ENCODE data around the gene BTBD10. TPM values are rescaled to one million over a fixed set of nuclear protein-coding genes. Genes with fewer than 3 reads are reported as not detected.

BTBD10 gene
- total RNA-seq, 1 experiment from 2014 or later, result 45.0 TPM

- CTCF ChIA-PET, result interaction anchor here (1.5 kb wide), 1 partner anchor 27 kb away, joined by 4 read pairs; no protein-coding TSS in a partner anchor
- Histone ChIP-seq H3K4me3 (ENCODE audit: low read depth, low read length) (no peak overlapping the region), H3K36me3 (ENCODE audit: control insufficient read depth, insufficient read depth, low read length) (0 out of 2 replicates have a peak, but pooled peaks cover 1% of the 10 kb centered on the region), H3K4me1 (no peaks in the 10 kb centered on the region), H3K9me3 (no peaks in the 10 kb centered on the region), H3K27me3 (replicated peaks; ENCODE audit: control insufficient read depth, insufficient read depth, low read length) (no peaks in the 10 kb centered on the region)
- intact Hi-C loops (cut with micrococcal nuclease; ENCODE audit: unreplicated experiment), result no loop called here
- POLR2A ChIA-PET, result no interaction called here
- peaks cover 29% of the 10 kb centered on the region for H3K36me3 Mint-ChIP-seq (ENCODE audit: insufficient read depth, unreplicated experiment)
- no peaks in the 10 kb centered on the region for H3K4me1 Mint-ChIP-seq (ENCODE audit: low read depth, unreplicated experiment)
- H3K27me3 Mint-ChIP-seq (ENCODE audit: insufficient read depth, unreplicated experiment), result no peaks in the 10 kb centered on the region
- BruUV-seq (replicated peaks), result no TSS peak
- H3K4me3 Mint-ChIP-seq (ENCODE audit: unreplicated experiment), result no peak overlapping the region
- DNase-seq, result no peak
- no peaks in the 10 kb centered on the region for H3K9me3 Mint-ChIP-seq (ENCODE audit: unreplicated experiment)
- H3K27ac Mint-ChIP-seq (ENCODE audit: unreplicated experiment), result no peak overlapping the region
- no peak for TF ChIP-seq CTCF (IDR thresholded peaks at IDR 0.05; ENCODE audit: insufficient read depth in 1 of 2, low read depth in 1 of 2, low read length in 1 of 2, severe bottlenecking in 1 of 2, unreplicated experiment in 1 of 2)
Measured at GRCh38 chr11:13380731-13381130, 82.3 kb downstream of the BTBD10 start.

- no peak overlapping the region for H3K27ac Mint-ChIP-seq (ENCODE audit: unreplicated experiment)
- Histone ChIP-seq H3K36me3 (ENCODE audit: control insufficient read depth, insufficient read depth, low read length) (0 out of 2 replicates have a peak, but pooled peaks cover 1% of the 10 kb centered on the region), H3K9me3 (no peaks in the 10 kb centered on the region), H3K4me1 (no peaks in the 10 kb centered on the region), H3K27me3 (replicated peaks; ENCODE audit: control insufficient read depth, insufficient read depth, low read length) (no peaks in the 10 kb centered on the region), H3K4me3 (ENCODE audit: low read depth, low read length) (no peak overlapping the region)
- no peak for DNase-seq
- BruUV-seq (replicated peaks), result no TSS peak
- H3K4me3 Mint-ChIP-seq (ENCODE audit: unreplicated experiment), result no peak overlapping the region
- H3K36me3 Mint-ChIP-seq (ENCODE audit: insufficient read depth, unreplicated experiment), result peaks cover 29% of the 10 kb centered on the region
- H3K9me3 Mint-ChIP-seq (ENCODE audit: unreplicated experiment), result no peaks in the 10 kb centered on the region
- POLR2A ChIA-PET, result no interaction called here
- no peaks in the 10 kb centered on the region for H3K4me1 Mint-ChIP-seq (ENCODE audit: low read depth, unreplicated experiment)
- intact Hi-C loops (cut with micrococcal nuclease; ENCODE audit: unreplicated experiment), result no loop called here
- H3K27me3 Mint-ChIP-seq (ENCODE audit: insufficient read depth, unreplicated experiment), result no peaks in the 10 kb centered on the region
- TF ChIP-seq CTCF (IDR thresholded peaks at IDR 0.05; ENCODE audit: insufficient read depth in 1 of 2, low read depth in 1 of 2, low read length in 1 of 2, severe bottlenecking in 1 of 2, unreplicated experiment in 1 of 2), result no peak
- CTCF ChIA-PET, result interaction anchor here (1.2 kb wide), 1 partner anchor 43 kb away, joined by 3 read pairs; no protein-coding TSS in a partner anchor
Measured at GRCh38 chr11:13378316-13378715, 84.7 kb downstream of the BTBD10 start.

GRCh38 chr11:13376838-13377237 is 86.2 kb downstream of the BTBD10 start:
- no peak for DNase-seq
- intact Hi-C loops (cut with micrococcal nuclease; ENCODE audit: unreplicated experiment), result no loop called here
- ChIA-PET POLR2A (no interaction called here), CTCF (no interaction called here)
- Histone ChIP-seq H3K27me3 (replicated peaks; ENCODE audit: control insufficient read depth, insufficient read depth, low read length) (no peaks in the 10 kb centered on the region), H3K4me3 (ENCODE audit: low read depth, low read length) (no peak overlapping the region), H3K4me1 (no peaks in the 10 kb centered on the region), H3K36me3 (ENCODE audit: control insufficient read depth, insufficient read depth, low read length) (0 out of 2 replicates have a peak, but pooled peaks cover 1% of the 10 kb centered on the region), H3K9me3 (no peaks in the 10 kb centered on the region)
- Mint-ChIP-seq H3K27me3 (ENCODE audit: insufficient read depth, unreplicated experiment) (no peaks in the 10 kb centered on the region), H3K9me3 (ENCODE audit: unreplicated experiment) (no peaks in the 10 kb centered on the region), H3K27ac (ENCODE audit: unreplicated experiment) (no peak overlapping the region), H3K4me1 (ENCODE audit: low read depth, unreplicated experiment) (no peaks in the 10 kb centered on the region), H3K36me3 (ENCODE audit: insufficient read depth, unreplicated experiment) (peaks cover 20% of the 10 kb centered on the region), H3K4me3 (ENCODE audit: unreplicated experiment) (no peak overlapping the region)
- no peak for TF ChIP-seq CTCF (IDR thresholded peaks at IDR 0.05; ENCODE audit: insufficient read depth in 1 of 2, low read depth in 1 of 2, low read length in 1 of 2, severe bottlenecking in 1 of 2, unreplicated experiment in 1 of 2)
- BruUV-seq (replicated peaks), result no TSS peak
